ENCODE data around the gene TTC33. TPM values are rescaled to one million over a fixed set of nuclear protein-coding genes. Genes with fewer than 3 reads are reported as not detected.
"Not testable (repeated sequence)": the region's sequence is repeated elsewhere in the genome, so short reads cannot be mapped to it uniquely, and the experiment has no call there.

Gene TTC33
- polyA plus RNA-seq, 1 experiment = 12.4 TPM

DNA sequence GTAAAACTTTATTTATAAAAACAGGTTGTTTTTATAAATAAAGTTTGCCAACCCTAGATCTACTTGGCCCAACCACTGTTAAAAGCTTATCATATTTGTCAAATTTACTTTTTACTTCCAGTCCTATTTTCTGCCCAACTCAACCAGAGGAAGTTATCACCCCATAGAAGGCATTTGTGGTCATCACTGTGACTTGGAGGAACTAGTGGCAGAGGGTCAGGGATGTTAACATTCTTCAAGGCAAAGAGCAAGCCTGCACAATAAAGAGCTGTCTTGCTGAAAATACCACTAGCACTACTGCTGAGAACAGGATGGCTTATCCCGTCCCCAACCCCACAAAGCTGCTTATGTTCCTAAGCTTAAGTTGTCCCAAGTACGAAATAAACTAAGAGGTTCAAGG lies 22.3 kb downstream of the TTC33 start:
- H3K4me3 ChIP-seq (ENCODE audit: low read depth, low read length) = no peak overlapping the region
- no peak for DNase-seq (ENCODE audit: low read depth, low spot score)
- ChIA-PET POLR2A (no interaction called here), CTCF (interaction anchor here (1.4 to 4.8 kb wide), 4 partner anchors 567 to 1155 kb away, joined by 3 to 33 read pairs (median 22); no protein-coding TSS in a partner anchor)
- H3K27me3 ChIP-seq (ENCODE audit: control insufficient read depth, insufficient read depth, low read length) = no peaks in the 10 kb centered on the region
- H3K27ac ChIP-seq (ENCODE audit: low read depth, low read length) = no peak overlapping the region
- no peaks in the 10 kb centered on the region for H3K9me3 ChIP-seq (ENCODE audit: control insufficient read depth, insufficient read depth, low read length)
- TF ChIP-seq, protein P1, sequence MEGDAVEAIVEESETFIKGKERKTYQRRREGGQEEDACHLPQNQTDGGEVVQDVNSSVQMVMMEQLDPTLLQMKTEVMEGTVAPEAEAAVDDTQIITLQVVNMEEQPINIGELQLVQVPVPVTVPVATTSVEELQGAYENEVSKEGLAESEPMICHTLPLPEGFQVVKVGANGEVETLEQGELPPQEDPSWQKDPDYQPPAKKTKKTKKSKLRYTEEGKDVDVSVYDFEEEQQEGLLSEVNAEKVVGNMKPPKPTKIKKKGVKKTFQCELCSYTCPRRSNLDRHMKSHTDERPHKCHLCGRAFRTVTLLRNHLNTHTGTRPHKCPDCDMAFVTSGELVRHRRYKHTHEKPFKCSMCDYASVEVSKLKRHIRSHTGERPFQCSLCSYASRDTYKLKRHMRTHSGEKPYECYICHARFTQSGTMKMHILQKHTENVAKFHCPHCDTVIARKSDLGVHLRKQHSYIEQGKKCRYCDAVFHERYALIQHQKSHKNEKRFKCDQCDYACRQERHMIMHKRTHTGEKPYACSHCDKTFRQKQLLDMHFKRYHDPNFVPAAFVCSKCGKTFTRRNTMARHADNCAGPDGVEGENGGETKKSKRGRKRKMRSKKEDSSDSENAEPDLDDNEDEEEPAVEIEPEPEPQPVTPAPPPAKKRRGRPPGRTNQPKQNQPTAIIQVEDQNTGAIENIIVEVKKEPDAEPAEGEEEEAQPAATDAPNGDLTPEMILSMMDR (IDR thresholded peaks at IDR 0.05; ENCODE audit: low read depth, low read length) = no peak

DNA sequence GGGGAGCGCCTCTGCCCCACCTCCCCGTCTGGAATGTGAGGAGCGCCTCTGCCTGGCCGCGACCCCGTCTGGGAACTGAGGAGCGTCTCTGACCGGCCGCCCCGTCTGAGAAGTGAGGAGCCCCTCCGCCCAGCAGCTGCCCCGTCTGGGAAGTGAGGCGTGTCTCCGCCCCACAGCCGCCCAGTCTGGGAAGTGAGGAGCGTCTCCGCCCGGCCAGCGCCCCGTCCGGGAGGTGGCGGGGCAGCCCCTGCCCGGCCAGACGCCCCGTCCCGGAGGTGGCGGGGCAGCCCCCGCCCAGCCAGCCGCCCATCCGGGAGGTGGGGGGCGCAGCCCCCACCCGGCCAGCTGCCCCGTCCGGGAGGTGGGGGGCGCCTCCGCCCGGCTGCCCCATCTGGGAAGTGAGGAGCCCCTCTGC lies 33.3 kb downstream of the TTC33 start:
- DNase-seq (ENCODE audit: low read depth, low spot score); H3K9me3 ChIP-seq (ENCODE audit: control insufficient read depth, insufficient read depth, low read length); H3K27ac ChIP-seq (ENCODE audit: low read depth, low read length); POLR2A ChIA-PET; CTCF ChIA-PET; H3K4me3 ChIP-seq (ENCODE audit: low read depth, low read length); H3K27me3 ChIP-seq (ENCODE audit: control insufficient read depth, insufficient read depth, low read length): not testable (repeated sequence)

DNA sequence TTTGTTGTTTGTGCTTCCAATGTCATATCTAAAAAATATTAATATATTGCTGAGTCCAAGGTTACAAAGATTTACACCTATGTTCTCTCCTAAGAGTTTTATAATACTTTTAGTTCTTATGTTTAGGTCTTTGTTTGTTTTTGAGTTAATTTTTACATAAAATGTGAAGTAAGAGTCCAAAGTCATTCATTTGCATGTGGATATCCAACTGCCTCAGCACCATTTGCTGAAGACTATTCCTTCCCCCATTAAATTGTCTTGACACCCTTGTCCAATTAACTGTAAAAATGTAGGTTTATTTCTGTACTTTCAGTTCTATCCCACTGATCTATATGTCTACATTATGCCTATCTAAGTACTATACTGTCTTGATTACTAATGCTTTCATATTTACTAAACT lies 35.7 kb downstream of the TTC33 start:
- no peak overlapping the region for H3K4me3 ChIP-seq (ENCODE audit: low read depth, low read length)
- H3K27ac ChIP-seq (ENCODE audit: low read depth, low read length) = no peak overlapping the region
- no peak for DNase-seq (ENCODE audit: low read depth, low spot score)
- TF ChIP-seq, protein P1 (IDR thresholded peaks at IDR 0.05; ENCODE audit: low read depth, low read length) = no peak
- H3K27me3 ChIP-seq (ENCODE audit: control insufficient read depth, insufficient read depth, low read length) = no peaks in the 10 kb centered on the region
- H3K9me3 ChIP-seq (ENCODE audit: control insufficient read depth, insufficient read depth, low read length) = peaks cover 7% of the 10 kb centered on the region; the same call in 1 of the 2 replicates
- POLR2A ChIA-PET = no interaction called here
- CTCF ChIA-PET = no interaction called here

DNA sequence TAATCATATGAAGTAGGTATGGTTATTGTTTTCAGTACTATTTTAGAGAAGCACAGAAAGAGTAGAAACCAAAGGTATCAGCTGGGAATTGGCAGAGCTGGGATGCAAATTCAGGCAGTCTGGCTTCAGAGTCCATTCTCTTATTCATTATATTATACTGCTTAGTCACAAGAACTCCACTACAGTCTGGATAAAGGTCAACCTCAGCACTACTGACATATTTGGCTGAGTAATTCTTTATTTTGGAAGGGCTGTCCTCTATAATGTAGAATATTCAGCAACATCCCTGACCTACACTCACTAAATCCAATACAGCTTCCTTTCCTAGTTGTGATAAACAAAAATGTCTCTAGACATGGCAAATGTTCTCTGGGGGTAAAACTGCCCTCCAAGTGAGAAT lies 38.5 kb downstream of the TTC33 start:
- no peak overlapping the region for H3K27ac ChIP-seq (ENCODE audit: low read depth, low read length)
- TF ChIP-seq, protein P1 (IDR thresholded peaks at IDR 0.05; ENCODE audit: low read depth, low read length) = no peak
- ChIA-PET CTCF (interaction anchor here (1.6 kb wide), 1 partner anchor 28 kb away, joined by 4 read pairs; no protein-coding TSS in a partner anchor), POLR2A (interaction anchor here (0.6 kb wide), 1 partner anchor 343 kb away, joined by 23 read pairs; no protein-coding TSS in a partner anchor)
- peaks cover 4% of the 10 kb centered on the region; the same call in 1 of the 2 replicates for H3K9me3 ChIP-seq (ENCODE audit: control insufficient read depth, insufficient read depth, low read length)
- peak; percentile 8 for DNase-seq (ENCODE audit: low read depth, low spot score)
- H3K27me3 ChIP-seq (ENCODE audit: control insufficient read depth, insufficient read depth, low read length) = no peaks in the 10 kb centered on the region
- H3K4me3 ChIP-seq (ENCODE audit: low read depth, low read length) = no peak overlapping the region

DNA sequence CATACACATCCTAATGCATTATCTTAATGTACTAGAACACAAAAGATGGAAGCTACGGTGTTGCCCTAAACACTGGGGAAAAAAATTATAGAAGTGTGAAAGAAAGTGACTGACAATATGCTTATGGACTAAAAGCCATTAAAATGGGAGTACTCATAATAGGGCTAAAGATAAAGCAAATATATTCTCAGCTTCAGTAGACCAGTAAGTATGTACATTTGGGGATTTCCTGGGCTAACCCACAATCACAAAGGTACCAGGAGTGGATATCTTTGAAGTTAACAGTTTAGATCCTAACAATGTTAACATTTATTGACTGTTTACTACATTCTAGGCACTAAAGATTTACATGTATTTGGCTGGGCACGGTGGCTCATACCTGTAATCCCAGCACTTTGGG lies 39.2 kb downstream of the TTC33 start:
- no peak overlapping the region for H3K27ac ChIP-seq (ENCODE audit: low read depth, low read length)
- ChIA-PET CTCF (interaction anchor here (0.6 to 1.6 kb wide), 4 partner anchors 13 to 1137 kb away, joined by 3 to 4 read pairs (median 3); no protein-coding TSS in a partner anchor), POLR2A (no interaction called here)
- TF ChIP-seq, protein P1 (IDR thresholded peaks at IDR 0.05; ENCODE audit: low read depth, low read length) = no peak
- H3K4me3 ChIP-seq (ENCODE audit: low read depth, low read length) = no peak overlapping the region
- no peaks in the 10 kb centered on the region for H3K9me3 ChIP-seq (ENCODE audit: control insufficient read depth, insufficient read depth, low read length)
- DNase-seq (ENCODE audit: low read depth, low spot score) = no peak
- no peaks in the 10 kb centered on the region for H3K27me3 ChIP-seq (ENCODE audit: control insufficient read depth, insufficient read depth, low read length)

Measured in AG04450 (cell line).